Fibroblast of pulmonary artery (primary cell): ENCODE measurements around the gene INPP5J.

ENCODE experiments used
- DNase-seq: peaks from one replicate; pipeline ENCODE4 v3.0.0-alpha.2; 2010; ENCODE audit warnings: low read depth
- H3K4me3 ChIP-seq: replicated peaks from 2 replicates; pipeline ENCODE4 v1.5.1; 2011; ENCODE audit warnings: low read depth, mild to moderate bottlenecking, control low read depth, low read length, moderate library complexity
- TF ChIP-seq, protein P1 (sequence below): IDR thresholded peaks from 2 replicates; pipeline ENCODE4 v1.5.1; 2011; ENCODE audit warnings: mild to moderate bottlenecking, control low read depth, low read length, inconsistent platforms; ENCODE audit errors: missing control alignments

INPP5J gene

DNA sequence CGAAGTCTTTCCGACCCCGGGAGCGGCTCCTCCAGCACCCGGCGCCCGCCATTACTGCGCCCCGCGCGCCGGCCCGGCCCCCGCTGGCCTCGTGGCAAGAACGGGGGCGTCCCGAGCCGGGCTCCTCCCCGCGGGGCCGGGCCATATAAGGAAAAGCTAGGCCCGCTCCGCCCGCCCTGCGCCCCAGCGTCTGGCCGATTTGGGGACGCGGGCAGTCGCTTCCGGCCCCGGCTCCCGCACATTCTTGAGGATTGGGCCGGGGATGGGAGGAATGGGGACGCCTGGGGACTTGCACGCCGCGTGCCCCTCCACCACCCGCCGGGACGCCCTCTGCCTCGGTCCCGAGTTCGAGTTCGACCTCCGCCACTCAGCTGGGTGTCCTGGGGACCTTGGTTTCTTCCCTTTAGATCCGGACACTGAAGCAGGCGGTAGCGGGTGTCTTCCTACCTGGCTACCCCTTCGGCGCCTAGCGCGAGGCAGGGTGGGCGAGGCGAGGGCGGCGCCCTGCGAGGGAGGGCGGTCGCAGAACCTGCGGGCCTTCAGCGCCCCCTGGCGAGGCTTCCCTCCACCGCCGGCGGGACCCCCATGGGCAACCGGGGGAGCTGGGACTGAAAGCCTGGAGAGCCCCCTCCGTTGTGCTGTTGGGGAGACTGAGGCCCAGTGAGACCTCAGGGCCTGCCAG, 37.8 kb upstream of the INPP5J start:
- peak overlapping the region; percentile 73 for H3K4me3 ChIP-seq
- TF ChIP-seq, protein P1, sequence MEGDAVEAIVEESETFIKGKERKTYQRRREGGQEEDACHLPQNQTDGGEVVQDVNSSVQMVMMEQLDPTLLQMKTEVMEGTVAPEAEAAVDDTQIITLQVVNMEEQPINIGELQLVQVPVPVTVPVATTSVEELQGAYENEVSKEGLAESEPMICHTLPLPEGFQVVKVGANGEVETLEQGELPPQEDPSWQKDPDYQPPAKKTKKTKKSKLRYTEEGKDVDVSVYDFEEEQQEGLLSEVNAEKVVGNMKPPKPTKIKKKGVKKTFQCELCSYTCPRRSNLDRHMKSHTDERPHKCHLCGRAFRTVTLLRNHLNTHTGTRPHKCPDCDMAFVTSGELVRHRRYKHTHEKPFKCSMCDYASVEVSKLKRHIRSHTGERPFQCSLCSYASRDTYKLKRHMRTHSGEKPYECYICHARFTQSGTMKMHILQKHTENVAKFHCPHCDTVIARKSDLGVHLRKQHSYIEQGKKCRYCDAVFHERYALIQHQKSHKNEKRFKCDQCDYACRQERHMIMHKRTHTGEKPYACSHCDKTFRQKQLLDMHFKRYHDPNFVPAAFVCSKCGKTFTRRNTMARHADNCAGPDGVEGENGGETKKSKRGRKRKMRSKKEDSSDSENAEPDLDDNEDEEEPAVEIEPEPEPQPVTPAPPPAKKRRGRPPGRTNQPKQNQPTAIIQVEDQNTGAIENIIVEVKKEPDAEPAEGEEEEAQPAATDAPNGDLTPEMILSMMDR = peak; percentile 62
- peak; percentile 84 for DNase-seq

DNA sequence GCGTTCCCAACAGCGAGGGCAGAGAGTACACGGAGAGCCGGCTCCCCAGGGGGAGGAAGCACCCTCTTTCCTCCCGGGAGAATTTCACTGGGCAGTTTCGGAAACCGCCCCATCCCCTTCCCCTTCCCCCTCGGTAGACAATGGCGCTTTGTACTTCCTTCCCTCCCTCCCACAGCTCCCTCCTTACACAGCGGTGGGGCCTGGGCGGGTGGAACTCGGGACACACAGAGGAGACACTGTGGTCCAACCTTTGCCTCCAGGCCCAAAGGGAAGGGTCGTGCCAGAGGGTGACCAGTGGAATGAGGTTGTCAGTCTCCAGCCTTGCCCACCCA, 37.3 kb upstream of the INPP5J start:
- TF ChIP-seq, protein P1 = no peak
- peak; percentile 59 for DNase-seq
- H3K4me3 ChIP-seq = peak overlapping the region; percentile 73

DNA sequence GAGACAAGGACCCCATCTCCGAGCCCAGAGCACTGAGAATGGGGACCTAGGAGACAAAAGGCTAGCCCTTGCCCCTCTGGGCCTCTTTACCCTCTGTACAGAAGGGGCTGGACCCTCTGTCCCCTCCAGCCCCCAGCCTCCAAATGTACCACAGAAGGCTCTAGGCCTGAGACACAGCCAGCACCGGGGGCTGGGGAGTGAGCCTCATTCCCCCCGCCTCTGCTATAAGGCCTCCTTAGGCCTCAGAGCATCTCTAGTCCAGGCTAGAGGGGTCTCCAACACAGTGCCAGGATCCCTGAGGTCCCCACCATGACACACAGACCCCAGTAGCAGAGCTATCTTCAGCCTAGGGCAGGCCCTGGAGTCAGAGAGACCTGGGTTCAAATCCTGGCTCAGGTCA, 36.8 kb upstream of the INPP5J start:
- no peak overlapping the region for H3K4me3 ChIP-seq
- TF ChIP-seq, protein P1 = no peak
- DNase-seq = no peak

DNA sequence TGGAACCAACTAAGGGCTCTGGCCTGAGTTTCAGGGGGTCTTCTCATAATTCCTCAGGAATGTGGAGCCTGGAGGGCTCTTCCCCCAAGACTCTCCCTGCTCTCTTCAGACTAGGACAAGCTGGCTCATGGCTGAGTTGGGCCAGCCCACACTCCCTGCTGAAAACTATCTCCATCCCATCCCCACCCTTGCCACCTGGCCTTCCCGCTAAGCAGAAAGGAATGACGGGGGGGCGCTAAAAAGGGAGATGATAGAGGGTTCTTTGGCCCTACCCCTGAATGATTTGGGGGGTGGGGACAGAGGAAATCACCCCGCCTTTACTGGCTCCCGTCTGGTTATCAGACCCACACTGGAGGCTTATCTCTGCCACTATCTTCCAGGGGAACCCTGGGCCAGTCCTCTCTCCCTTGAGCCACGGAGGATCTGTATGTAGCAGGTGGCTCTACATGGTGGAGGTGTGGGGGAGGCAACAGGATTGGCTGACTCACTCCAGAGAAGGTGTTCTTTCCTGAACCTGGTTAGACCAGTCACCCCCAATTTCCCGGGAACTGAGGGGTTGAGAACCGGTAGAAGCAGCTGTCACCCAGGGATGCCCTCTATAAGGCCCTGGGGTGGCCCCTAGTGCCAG, 35.9 kb upstream of the INPP5J start:
- TF ChIP-seq, protein P1 = no peak
- no peak overlapping the region for H3K4me3 ChIP-seq
- no peak for DNase-seq

DNA sequence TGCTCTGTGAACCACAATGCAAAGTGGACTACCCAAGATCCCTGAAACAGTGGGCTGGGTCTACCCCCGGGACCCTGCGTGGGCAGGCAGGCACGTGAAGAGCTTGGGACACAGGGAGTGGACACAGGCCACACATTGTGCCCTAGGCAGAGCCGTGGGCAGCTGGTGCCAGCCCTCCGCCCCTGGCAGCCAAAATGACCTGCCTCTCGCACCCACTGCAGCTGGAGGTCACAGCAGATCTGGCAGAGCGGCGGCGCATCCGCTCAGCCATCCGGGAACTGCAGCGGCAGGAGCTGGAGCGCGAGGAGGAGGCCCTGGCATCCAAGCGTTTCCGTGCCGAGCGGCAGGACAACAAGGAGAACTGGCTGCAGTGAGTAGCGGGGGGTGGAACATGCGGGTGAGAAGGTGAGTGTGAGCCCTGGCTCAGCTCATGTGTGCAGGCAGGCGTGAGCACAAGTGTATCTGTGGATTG, 35.0 kb upstream of the INPP5J start:
- no peak overlapping the region for H3K4me3 ChIP-seq
- TF ChIP-seq, protein P1 = no peak
- no peak for DNase-seq

DNA sequence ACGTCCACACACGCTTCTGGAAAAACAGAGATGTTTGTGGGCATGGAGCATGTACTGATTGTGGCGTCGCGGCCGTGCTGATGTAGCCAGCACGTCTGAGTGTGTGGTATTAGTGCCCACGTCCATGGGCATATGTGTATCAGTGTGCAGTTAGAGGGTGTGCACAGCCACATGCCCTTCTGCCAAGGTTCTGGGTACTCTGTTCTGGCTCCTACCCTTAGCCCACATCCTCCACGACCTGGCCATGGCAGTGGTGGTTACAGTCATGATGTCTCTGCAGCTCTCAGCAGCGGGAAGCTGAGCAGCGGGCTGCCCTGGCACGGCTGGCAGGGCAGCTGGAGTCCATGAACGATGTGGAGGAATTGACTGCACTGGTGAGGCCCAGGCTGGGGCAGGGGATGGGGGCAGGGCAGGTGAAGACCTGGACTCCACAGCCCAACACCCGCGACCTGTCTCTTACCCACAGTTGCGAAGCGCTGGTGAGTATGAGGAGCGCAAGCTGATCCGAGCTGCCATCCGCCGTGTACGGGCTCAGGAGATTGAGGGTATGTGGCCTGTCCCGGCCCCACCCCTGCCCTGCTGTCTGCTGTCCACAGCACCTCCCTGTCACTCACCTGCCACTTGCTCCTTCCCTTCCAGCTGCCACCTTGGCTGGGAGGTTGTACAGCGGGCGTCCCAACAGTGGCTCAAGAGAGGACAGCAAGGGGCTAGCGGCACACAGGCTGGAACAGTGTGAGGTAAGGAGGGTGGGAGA, 34.4 kb upstream of the INPP5J start:
- H3K4me3 ChIP-seq = no peak overlapping the region
- TF ChIP-seq, protein P1 = no peak
- no peak for DNase-seq
